NCI-H1436 treated with DMSO at 0.1 percent for 48 hours (cell line): ENCODE measurements around the gene DDX41.
A peak's percentile ranks its signal among the peaks of the same experiment; 100 is the strongest.
"Not testable (repeated sequence)": the region's sequence is repeated elsewhere in the genome, so short reads cannot be mapped to it uniquely, and the experiment has no call there.

ENCODE experiments used
- DNase-seq: peaks from one replicate; lab custom pipeline; 2025; lab: John Stamatoyannopoulos, UW

The DDX41 gene

GRCh38 chr5:177497292-177498012 lies 19.3 kb downstream of the DDX41 start, which contains the start of gene PDLIM7:
PDLIM7 (minus strand) TSS chr5:177497604; CDS start chr5:177496512, 1,092 bp downstream.
- peak; percentile 45 for DNase-seq

- DNase-seq, result no peak
Observed at GRCh38 chr5:177496727-177497291, 20.0 kb downstream of the DDX41 start.

GRCh38 chr5:177496070-177496726 lies 20.6 kb downstream of the DDX41 start:
- DNase-seq, result no peak

- no peak for DNase-seq
Observed at GRCh38 chr5:177495243-177496060, 21.3 kb downstream of the DDX41 start.

- no peak for DNase-seq
Observed at GRCh38 chr5:177494346-177495195, 22.2 kb downstream of the DDX41 start.

GRCh38 chr5:177493795-177494345 lies 22.9 kb downstream of the DDX41 start:
- no peak for DNase-seq

GRCh38 chr5:177492841-177493240 lies 23.9 kb downstream of the DDX41 start:
- DNase-seq, result no peak

GRCh38 chr5:177491983-177492746 lies 24.6 kb downstream of the DDX41 start:
- DNase-seq, result no peak

GRCh38 chr5:177491429-177491945 lies 25.3 kb downstream of the DDX41 start:
- no peak for DNase-seq

- no peak for DNase-seq
Observed at GRCh38 chr5:177490992-177491391, 25.8 kb downstream of the DDX41 start.

GRCh38 chr5:177490311-177490991 lies 26.3 kb downstream of the DDX41 start:
- DNase-seq, result no peak

GRCh38 chr5:177489119-177489716 lies 27.5 kb downstream of the DDX41 start:
- DNase-seq, result no peak

GRCh38 chr5:177487975-177488374 lies 28.8 kb downstream of the DDX41 start:
- DNase-seq, result no peak

- DNase-seq, result no peak
Observed at GRCh38 chr5:177487144-177487543, 29.6 kb downstream of the DDX41 start.

- DNase-seq, result no peak
Observed at GRCh38 chr5:177486256-177486655, 30.5 kb downstream of the DDX41 start.

GRCh38 chr5:177485753-177486152 lies 31.0 kb downstream of the DDX41 start:
- DNase-seq, result not testable (repeated sequence)

GRCh38 chr5:177484902-177485549 lies 31.7 kb downstream of the DDX41 start:
- no peak for DNase-seq
